ENCODE data around the gene DNMT3A.

DNA sequence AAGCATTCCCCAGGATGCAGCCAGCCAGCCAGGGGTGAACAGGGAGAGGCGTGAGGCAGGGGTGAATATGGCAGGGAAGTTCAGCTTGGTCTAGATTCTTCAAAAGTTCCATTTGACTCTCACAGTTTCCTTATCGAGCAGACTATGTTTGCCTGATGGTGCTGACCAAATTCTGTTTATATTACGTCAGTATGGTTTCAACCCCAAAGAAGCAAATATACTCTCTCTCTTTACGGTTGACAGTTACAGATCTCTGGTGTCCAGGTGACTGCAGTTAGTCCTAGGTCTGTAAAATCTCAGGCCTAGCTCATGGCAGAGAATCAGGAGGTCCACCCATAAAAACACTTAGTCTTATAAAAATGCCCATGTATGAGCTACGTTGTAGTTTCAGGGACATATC lies 38.3 kb upstream of the DNMT3A start:
- TF ChIP-seq POLR2AphosphoS5 (IDR thresholded peaks at IDR 0.05): no peak
- TF ChIP-seq, protein P1, sequence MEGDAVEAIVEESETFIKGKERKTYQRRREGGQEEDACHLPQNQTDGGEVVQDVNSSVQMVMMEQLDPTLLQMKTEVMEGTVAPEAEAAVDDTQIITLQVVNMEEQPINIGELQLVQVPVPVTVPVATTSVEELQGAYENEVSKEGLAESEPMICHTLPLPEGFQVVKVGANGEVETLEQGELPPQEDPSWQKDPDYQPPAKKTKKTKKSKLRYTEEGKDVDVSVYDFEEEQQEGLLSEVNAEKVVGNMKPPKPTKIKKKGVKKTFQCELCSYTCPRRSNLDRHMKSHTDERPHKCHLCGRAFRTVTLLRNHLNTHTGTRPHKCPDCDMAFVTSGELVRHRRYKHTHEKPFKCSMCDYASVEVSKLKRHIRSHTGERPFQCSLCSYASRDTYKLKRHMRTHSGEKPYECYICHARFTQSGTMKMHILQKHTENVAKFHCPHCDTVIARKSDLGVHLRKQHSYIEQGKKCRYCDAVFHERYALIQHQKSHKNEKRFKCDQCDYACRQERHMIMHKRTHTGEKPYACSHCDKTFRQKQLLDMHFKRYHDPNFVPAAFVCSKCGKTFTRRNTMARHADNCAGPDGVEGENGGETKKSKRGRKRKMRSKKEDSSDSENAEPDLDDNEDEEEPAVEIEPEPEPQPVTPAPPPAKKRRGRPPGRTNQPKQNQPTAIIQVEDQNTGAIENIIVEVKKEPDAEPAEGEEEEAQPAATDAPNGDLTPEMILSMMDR (IDR thresholded peaks at IDR 0.05): no peak
- no peak for TF ChIP-seq POLR2A (IDR thresholded peaks at IDR 0.05)
- no peak for TF ChIP-seq EP300 (IDR thresholded peaks at IDR 0.05)
